ENCODE measurements around the gene LRRC41.
"Not testable (repeated sequence)": the region's sequence is repeated elsewhere in the genome, so short reads cannot be mapped to it uniquely, and the experiment has no call there.

- TF ChIP-seq ZNF384 (IDR thresholded peaks at IDR 0.05); HDGF (IDR thresholded peaks at IDR 0.05; ENCODE audit: borderline replicate concordance); FOXK2 (IDR thresholded peaks at IDR 0.05); NFRKB (IDR thresholded peaks at IDR 0.05); CTBP1 (IDR thresholded peaks at IDR 0.05; ENCODE audit: borderline replicate concordance); TARDBP (IDR thresholded peaks at IDR 0.05); FOXM1 (IDR thresholded peaks at IDR 0.05; ENCODE audit: borderline replicate concordance); SP1 (IDR thresholded peaks at IDR 0.05); ARNT (IDR thresholded peaks at IDR 0.05); FOXA1 (IDR thresholded peaks at IDR 0.05): not testable (repeated sequence)
These were observed 28.5 kb upstream of the LRRC41 start for GRCh38 chr1:46331786-46332540.

Data from HEK293T (cell line).